SK-N-SH (cell line): ENCODE data around the gene OR2AT4.

Experiments used
- EZH2phosphoT487 ChIP-seq: fragments of 200-600 bp; sonication (generic); IDR thresholded peaks from 2 replicates; pipeline ENCODE4 v1.6.1; 2017; ENCODE audit warnings: low read depth, mixed run types, mild to moderate bottlenecking, antibody characterized with exemption, moderate library complexity, borderline replicate concordance
- JUND ChIP-seq: IDR thresholded peaks from 2 replicates; pipeline ENCODE4 v1.4.0; 2012
- POLR2AphosphoS5 ChIP-seq: IDR thresholded peaks from 2 replicates; pipeline ENCODE4 v1.6.1; 2012; ENCODE audit warnings: low read depth, low read length
- TF ChIP-seq, protein P1 (sequence below): IDR thresholded peaks from 2 replicates; pipeline ENCODE4 v1.4.0; 2012; ENCODE audit warnings: low read depth
- TF ChIP-seq, protein P2 (sequence below): fragments of 200-600 bp; sonication (generic); IDR thresholded peaks from 2 replicates; pipeline ENCODE4 v1.6.1; 2017; ENCODE audit warnings: antibody characterized with exemption, mild to moderate bottlenecking, moderate library complexity

DNA sequence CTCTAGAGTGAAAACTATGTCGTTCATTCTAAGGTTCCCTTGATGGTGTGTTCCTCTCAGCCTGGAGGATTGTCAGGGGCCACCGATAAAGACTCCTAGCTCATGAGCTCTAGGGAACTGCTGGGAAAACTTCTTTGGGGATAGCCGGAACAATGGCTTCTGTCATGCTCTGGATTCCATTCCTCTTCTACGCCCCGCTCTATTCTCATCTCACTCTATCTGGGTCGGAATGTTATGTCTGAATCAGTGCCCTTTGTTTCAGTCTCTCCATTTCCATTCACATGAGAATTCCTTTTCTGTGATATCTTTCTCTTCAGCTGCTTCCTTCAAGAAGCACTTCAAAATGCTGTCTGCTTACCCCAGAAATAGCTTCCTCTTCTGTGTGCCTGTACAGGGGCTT lies 37.3 kb upstream of the OR2AT4 start:
- TF ChIP-seq, protein P1, sequence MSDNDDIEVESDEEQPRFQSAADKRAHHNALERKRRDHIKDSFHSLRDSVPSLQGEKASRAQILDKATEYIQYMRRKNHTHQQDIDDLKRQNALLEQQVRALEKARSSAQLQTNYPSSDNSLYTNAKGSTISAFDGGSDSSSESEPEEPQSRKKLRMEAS = no peak
- TF ChIP-seq POLR2AphosphoS5 (no peak), EZH2phosphoT487 (no peak), JUND (no peak)
- TF ChIP-seq, protein P2, sequence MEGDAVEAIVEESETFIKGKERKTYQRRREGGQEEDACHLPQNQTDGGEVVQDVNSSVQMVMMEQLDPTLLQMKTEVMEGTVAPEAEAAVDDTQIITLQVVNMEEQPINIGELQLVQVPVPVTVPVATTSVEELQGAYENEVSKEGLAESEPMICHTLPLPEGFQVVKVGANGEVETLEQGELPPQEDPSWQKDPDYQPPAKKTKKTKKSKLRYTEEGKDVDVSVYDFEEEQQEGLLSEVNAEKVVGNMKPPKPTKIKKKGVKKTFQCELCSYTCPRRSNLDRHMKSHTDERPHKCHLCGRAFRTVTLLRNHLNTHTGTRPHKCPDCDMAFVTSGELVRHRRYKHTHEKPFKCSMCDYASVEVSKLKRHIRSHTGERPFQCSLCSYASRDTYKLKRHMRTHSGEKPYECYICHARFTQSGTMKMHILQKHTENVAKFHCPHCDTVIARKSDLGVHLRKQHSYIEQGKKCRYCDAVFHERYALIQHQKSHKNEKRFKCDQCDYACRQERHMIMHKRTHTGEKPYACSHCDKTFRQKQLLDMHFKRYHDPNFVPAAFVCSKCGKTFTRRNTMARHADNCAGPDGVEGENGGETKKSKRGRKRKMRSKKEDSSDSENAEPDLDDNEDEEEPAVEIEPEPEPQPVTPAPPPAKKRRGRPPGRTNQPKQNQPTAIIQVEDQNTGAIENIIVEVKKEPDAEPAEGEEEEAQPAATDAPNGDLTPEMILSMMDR = no peak
